GM21515 (cell line): ENCODE measurements around the gene TRAF3IP1.
"Not testable (repeated sequence)": the region's sequence is repeated elsewhere in the genome, so short reads cannot be mapped to it uniquely, and the experiment has no call there.

Experiments used
- ATAC-seq: cut with Tn5 transposase; IDR thresholded peaks from one replicate; pipeline ENCODE4 v1.9.1; 2021; ENCODE audit not compliant: unreplicated experiment

TRAF3IP1 gene

DNA sequence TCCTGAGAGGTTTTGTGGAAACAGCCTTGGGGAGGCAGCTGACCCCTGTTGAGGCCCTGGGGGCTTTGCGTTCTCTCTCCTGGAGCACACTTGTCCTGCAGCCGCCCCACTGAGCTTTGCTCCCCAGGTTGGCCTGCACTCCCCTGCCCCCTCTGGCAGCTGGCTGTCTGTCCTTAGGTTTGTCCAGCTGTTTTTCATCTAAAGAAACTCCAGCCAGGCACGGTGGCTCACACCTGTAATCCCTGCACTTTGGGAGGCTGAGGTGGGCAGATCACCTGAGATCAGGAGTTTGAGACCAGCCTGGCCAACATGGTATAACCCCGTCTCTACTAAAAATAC, 84.9 kb downstream of the TRAF3IP1 start:
- ATAC-seq: not testable (repeated sequence)

- no peak for ATAC-seq
Observed at GRCh38 chr2:238406221-238406997, 86.1 kb downstream of the TRAF3IP1 start.

DNA sequence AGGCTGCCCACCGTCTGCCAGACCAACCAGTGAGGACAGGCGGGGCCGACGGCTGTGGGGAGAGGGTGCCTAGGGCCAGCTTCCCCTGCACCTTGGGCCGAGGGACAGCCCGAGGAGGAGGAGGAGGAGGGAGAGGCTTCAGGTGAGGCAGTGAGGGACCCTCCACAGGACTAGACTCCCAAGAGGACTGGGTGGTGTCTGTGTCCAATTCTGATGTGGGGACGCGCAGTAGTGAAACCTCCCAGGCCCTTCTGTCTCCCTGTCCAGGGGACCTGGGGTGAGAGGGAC, 86.6 kb downstream of the TRAF3IP1 start:
- no peak for ATAC-seq

GRCh38 chr2:238407566-238407965, 87.2 kb downstream of the TRAF3IP1 start:
- ATAC-seq: no peak

GRCh38 chr2:238408615-238409340, 88.5 kb downstream of the TRAF3IP1 start:
- no peak for ATAC-seq

GRCh38 chr2:238409341-238410199, 89.3 kb downstream of the TRAF3IP1 start:
- no peak for ATAC-seq

DNA sequence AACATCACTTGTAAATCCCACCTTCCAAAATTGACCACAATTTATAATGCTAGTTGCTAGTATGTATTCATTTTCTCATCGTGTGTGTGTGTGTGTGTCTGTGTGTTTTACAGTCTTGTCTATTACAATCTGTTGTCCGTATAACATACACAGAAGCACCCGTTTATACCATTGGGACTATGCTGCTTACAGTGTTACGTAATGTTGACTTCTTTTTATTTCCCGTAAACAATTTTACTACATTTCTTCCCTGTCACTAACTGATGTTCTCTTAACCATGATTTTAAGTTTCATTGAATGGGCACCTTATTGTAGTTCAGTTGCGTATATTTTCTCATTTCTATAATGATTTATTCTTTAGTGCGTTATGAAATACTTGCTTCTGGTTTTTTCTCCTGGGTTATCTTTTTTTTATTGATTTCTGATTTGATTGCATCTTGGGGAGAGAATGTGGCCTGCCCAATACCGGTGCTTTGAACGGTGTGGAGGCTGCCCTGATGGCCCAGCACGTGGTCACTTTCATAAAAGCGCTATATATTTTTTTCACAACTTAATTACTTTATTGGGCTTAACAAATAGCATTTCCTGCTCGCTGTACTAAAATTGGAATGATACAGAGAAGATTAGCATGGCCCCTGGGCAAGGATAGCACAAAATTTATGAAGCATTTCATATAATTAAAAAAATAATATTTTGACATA, 91.9 kb downstream of the TRAF3IP1 start:
- no peak for ATAC-seq

DNA sequence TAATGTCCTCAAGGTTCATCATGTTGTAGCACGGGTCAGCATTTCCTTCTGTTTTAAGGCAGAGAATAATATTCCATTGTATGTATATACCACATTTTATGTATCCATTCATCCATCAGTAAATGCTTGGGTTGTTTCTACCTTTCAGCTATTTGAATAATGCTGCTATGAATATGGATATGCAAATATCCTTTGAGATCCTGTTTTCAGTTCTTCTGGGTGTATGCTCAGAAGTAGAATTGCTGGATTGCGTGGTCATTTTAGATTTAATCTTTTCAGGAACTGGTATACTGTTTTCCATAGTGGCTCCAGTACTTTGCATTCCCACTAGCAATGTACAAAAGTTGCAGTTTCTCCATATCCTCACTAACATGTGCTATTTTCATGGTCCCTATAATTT, 93.0 kb downstream of the TRAF3IP1 start:
- no peak for ATAC-seq

DNA sequence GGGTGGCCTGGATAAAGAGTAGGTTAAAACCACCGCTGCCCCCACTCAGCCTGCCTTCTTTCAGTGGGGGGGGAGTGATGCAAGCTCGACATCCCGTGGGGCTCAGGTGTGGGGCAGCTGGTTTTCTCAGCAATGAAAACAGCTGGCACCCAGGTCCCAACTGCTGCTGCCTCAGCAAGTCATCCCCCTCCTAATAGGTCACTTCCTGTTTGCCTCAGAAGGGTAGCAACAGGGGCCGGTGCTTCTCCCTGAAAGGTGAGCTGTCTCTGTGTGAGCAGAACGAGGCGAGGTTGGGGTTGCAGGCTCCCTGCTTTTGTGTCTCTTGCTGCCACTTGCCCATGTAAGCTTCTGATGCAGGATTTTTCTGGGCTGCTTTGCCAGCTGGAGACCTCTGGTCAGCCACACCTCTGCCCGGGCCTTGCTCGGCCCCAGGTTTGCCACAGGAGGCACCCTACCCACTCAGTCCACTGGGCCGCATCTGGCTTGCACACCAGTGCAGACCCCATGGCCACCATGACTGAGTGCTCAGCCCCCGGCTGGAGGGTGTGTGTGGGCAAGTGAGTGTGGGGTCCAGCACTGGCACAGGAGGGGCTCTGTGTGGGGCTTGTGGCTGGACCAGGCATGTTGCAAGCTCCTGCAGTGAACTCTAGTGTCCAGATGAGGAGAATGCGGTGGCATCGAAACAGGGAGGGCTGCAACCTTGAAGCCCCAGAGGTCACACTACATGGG, 94.9 kb downstream of the TRAF3IP1 start:
- ATAC-seq: no peak

DNA sequence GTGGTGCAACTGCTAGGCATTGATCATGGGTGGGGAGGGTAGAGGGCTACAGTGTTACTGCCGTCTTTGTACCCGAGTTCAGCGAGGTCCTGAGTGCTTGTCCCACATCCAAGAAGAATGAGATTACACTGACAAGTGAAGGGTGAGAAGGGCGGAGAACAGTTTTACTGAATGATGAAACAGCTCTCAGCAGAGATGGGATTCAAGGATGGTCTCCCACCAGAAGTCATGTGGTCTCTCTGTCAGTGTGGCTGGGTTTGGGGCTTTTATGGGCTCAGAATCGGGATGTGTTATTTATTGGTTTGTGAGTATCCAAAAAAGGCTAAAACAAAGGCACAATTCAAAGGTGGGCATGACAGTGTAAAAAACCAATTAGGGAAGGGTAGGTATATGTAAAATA, 95.6 kb downstream of the TRAF3IP1 start:
- no peak for ATAC-seq

DNA sequence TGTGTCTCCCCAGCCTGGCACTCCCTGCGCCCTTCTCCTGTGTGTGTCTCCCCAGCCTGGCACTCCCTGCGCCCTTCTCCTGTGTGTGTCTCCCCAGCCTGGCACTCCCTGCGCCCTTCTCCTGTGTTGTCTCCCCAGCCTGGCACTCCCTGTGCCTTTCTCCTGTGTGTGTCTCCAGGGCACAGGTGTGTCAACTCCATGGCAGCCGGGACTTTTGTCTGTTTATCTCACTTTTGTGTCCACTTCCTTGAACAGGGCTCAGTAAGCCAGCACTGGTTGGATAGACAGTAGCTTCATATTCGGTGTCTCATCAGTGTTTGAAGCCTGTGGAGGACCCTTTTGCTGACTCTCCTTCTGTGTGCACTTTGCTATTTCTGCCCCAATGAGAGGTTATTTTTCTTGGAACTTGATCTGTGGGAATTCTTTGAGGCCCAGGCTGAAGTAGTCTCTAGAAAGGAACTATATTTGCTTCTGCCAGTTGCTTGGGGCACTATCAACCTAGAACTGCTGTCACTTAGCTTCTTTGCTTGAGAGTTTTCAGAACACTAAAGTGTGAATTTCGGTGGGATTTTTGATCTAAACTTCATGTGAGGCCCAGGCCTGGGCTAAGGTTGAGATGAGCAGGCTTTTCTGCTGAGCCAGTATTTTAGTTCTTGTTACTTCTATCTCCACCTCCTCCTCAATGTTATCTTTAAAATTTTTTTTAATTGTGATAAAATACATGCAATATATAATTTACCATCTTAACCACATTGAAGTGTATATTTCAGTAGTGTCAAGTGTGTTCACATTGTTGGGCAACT, 98.1 kb downstream of the TRAF3IP1 start:
- no peak for ATAC-seq

GRCh38 chr2:238418999-238419546, 98.8 kb downstream of the TRAF3IP1 start:
- ATAC-seq: no peak

DNA sequence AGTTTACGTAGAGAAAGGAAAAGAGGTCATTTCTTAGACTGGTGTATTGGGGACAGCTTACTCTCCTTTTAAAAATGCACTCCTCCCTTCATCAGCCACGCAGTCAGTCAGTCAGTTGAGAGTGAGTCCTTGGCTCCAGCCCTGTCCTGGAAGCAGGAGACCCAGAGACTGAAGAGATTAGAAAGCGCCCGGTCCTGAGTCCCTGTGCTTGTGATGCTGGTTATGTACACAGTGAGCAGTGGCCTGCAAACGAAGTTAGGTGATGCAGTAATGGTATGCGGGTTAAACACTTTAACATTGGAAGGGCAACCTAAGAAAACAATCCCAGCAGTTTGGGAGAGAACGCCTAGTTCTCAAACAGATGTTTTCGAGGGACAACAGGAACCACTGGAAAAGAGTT, 100.1 kb downstream of the TRAF3IP1 start:
- ATAC-seq: no peak

DNA sequence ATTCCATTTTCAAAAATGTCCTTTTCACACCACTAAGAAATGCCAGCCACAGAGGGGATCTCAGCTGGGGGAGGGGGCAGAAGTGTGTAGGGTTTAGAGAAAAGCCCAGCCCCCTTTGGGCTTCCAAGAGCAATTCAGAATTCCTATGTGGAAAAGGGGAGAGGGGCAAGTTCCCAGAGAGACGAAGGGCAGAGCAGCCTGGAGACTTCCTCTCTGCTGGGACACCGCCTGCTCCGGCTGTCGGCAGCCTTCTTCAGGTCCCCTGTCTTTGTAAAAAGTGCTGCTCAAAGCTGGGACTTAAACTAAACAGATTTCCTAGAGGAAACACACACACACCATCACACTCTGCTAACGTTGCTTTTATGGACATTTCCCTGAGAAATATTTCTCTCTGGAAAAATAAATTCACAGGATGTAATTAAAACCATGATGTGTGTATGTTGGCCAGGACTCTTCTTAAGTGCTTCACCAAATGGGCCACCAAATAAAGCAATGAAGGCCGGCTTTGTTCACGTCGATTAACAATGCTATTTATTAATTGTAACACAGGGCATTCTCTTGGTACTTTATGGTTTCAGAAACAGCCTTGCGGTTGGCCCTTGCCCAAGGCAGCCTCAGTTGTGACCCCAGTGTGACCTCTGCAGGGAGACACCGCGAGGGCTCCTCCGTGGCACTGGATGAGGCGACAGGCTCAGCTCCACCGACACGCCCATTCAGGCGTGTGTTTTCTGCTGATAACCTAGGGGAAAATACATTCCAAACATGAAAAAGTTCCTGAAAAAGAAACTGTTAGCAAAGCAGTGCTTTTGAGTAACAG, 100.8 kb downstream of the TRAF3IP1 start:
- no peak for ATAC-seq

- ATAC-seq: no peak
Observed at GRCh38 chr2:238421695-238422035, 101.3 kb downstream of the TRAF3IP1 start.

GRCh38 chr2:238422285-238422684, 102.0 kb downstream of the TRAF3IP1 start:
- ATAC-seq: no peak

GRCh38 chr2:238422940-238423339, 102.6 kb downstream of the TRAF3IP1 start:
- no peak for ATAC-seq

GRCh38 chr2:238423561-238424312, 103.4 kb downstream of the TRAF3IP1 start:
- ATAC-seq: no peak
